ENCODE results near the gene NHERF1. TPM values are rescaled to one million over a fixed set of nuclear protein-coding genes. Genes with fewer than 3 reads are reported as not detected.

Gene NHERF1
- total and polyA plus RNA-seq, 2 of the 8 experiments (the other 6 are each of a cell fraction or from before 2014, with no cell fraction given): 92.9 to 99.2 TPM

DNA sequence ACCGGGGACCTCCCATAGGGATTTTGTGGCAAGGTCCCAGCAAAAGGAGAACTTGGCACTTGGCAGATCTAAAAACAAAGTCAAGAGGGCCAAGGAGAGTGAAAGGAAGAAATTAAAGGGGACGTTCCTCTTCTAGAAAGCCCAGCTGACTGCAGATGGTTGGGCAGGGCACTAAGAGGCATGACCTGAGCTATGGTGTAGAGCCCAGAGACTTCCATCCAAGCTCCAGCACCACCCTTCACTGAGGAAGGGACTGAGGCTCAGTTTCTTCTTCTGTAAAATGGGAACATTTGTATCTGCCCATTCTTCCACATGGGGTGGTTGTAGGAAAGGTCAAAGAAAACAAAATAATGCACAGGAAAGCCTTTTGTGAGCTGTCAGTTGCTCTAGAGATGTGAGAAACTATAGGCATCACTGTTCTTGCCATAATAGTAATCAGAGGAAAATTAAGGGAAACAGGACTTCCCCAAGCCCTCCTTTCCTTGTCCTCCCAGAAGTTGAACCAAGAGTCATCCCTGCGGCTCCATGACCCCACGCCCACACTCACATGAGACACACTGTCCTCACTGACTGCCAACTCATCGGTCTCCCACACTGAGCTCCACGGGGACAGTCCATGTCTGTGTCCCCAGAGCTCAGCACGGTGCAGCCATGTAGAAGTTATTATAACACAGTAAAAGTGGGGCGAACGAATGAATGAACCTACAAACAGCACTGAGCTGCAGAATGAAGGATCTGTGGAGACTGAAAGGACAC is 46.1 kb upstream of the NHERF1 start (continued):
- TF ChIP-seq, protein P1, sequence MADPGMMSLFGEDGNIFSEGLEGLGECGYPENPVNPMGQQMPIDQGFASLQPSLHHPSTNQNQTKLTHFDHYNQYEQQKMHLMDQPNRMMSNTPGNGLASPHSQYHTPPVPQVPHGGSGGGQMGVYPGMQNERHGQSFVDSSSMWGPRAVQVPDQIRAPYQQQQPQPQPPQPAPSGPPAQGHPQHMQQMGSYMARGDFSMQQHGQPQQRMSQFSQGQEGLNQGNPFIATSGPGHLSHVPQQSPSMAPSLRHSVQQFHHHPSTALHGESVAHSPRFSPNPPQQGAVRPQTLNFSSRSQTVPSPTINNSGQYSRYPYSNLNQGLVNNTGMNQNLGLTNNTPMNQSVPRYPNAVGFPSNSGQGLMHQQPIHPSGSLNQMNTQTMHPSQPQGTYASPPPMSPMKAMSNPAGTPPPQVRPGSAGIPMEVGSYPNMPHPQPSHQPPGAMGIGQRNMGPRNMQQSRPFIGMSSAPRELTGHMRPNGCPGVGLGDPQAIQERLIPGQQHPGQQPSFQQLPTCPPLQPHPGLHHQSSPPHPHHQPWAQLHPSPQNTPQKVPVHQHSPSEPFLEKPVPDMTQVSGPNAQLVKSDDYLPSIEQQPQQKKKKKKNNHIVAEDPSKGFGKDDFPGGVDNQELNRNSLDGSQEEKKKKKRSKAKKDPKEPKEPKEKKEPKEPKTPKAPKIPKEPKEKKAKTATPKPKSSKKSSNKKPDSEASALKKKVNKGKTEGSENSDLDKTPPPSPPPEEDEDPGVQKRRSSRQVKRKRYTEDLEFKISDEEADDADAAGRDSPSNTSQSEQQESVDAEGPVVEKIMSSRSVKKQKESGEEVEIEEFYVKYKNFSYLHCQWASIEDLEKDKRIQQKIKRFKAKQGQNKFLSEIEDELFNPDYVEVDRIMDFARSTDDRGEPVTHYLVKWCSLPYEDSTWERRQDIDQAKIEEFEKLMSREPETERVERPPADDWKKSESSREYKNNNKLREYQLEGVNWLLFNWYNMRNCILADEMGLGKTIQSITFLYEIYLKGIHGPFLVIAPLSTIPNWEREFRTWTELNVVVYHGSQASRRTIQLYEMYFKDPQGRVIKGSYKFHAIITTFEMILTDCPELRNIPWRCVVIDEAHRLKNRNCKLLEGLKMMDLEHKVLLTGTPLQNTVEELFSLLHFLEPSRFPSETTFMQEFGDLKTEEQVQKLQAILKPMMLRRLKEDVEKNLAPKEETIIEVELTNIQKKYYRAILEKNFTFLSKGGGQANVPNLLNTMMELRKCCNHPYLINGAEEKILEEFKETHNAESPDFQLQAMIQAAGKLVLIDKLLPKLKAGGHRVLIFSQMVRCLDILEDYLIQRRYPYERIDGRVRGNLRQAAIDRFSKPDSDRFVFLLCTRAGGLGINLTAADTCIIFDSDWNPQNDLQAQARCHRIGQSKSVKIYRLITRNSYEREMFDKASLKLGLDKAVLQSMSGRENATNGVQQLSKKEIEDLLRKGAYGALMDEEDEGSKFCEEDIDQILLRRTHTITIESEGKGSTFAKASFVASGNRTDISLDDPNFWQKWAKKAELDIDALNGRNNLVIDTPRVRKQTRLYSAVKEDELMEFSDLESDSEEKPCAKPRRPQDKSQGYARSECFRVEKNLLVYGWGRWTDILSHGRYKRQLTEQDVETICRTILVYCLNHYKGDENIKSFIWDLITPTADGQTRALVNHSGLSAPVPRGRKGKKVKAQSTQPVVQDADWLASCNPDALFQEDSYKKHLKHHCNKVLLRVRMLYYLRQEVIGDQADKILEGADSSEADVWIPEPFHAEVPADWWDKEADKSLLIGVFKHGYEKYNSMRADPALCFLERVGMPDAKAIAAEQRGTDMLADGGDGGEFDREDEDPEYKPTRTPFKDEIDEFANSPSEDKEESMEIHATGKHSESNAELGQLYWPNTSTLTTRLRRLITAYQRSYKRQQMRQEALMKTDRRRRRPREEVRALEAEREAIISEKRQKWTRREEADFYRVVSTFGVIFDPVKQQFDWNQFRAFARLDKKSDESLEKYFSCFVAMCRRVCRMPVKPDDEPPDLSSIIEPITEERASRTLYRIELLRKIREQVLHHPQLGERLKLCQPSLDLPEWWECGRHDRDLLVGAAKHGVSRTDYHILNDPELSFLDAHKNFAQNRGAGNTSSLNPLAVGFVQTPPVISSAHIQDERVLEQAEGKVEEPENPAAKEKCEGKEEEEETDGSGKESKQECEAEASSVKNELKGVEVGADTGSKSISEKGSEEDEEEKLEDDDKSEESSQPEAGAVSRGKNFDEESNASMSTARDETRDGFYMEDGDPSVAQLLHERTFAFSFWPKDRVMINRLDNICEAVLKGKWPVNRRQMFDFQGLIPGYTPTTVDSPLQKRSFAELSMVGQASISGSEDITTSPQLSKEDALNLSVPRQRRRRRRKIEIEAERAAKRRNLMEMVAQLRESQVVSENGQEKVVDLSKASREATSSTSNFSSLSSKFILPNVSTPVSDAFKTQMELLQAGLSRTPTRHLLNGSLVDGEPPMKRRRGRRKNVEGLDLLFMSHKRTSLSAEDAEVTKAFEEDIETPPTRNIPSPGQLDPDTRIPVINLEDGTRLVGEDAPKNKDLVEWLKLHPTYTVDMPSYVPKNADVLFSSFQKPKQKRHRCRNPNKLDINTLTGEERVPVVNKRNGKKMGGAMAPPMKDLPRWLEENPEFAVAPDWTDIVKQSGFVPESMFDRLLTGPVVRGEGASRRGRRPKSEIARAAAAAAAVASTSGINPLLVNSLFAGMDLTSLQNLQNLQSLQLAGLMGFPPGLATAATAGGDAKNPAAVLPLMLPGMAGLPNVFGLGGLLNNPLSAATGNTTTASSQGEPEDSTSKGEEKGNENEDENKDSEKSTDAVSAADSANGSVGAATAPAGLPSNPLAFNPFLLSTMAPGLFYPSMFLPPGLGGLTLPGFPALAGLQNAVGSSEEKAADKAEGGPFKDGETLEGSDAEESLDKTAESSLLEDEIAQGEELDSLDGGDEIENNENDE (IDR thresholded peaks at IDR 0.05; ENCODE audit: insufficient replicate concordance, low read length): no peak
- TF ChIP-seq, protein P2, sequence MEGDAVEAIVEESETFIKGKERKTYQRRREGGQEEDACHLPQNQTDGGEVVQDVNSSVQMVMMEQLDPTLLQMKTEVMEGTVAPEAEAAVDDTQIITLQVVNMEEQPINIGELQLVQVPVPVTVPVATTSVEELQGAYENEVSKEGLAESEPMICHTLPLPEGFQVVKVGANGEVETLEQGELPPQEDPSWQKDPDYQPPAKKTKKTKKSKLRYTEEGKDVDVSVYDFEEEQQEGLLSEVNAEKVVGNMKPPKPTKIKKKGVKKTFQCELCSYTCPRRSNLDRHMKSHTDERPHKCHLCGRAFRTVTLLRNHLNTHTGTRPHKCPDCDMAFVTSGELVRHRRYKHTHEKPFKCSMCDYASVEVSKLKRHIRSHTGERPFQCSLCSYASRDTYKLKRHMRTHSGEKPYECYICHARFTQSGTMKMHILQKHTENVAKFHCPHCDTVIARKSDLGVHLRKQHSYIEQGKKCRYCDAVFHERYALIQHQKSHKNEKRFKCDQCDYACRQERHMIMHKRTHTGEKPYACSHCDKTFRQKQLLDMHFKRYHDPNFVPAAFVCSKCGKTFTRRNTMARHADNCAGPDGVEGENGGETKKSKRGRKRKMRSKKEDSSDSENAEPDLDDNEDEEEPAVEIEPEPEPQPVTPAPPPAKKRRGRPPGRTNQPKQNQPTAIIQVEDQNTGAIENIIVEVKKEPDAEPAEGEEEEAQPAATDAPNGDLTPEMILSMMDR (IDR thresholded peaks at IDR 0.05; ENCODE audit: control extremely low read depth in 1 of 3, insufficient read depth in 1 of 3, low read depth in 1 of 3, low read length in 3 of 3): no peak
- no peak for TF ChIP-seq ZNF274 (IDR thresholded peaks at IDR 0.05; ENCODE audit: borderline replicate concordance, extremely low read depth, low read length)
- no peak for TF ChIP-seq POLR2AphosphoS5 (IDR thresholded peaks at IDR 0.05; ENCODE audit: low read depth, low read length)

Data from H1 (cell line).